Measurements from ENCODE around the gene SGTA.

DNA sequence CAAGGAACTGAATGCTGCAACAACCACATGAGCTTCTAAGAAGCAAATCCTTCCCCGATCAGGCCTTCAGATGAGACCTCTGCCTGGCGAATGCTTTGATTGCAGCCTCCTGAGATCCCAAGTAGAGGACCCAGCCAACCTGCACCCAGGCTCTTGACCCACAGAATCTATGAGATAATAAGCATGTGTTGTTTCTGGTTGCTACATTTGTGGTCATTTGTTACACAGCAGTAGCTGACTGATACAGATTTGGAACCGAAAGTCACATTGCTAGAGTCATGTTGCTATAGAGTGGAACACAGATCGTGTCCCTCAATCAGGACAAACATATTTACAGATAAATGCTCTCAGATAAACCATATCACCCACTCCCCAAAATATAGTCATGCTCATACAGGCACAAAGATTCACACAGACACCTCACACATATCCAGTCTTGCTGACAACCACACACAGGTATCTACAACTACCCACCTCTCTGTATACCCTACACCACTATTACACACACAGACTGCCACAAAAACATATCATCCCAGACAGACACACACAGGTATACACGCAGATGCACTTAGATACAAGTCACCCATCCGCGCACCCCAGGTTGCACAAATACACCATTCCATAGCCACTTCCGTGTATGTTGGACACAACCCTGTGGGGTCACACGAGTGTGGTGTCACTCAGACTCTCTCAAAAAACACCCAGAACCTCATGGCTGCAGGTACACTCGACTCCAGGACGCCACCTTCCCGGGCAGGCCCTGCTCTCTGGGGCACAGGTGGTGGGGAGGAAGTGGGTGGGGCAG is 67.4 kb downstream of the SGTA start:
- TF ChIP-seq EZH2 (optimal IDR thresholded peaks at IDR 0.05; ENCODE audit: low read depth, low read length), result no peak
- TF ChIP-seq, protein P1, sequence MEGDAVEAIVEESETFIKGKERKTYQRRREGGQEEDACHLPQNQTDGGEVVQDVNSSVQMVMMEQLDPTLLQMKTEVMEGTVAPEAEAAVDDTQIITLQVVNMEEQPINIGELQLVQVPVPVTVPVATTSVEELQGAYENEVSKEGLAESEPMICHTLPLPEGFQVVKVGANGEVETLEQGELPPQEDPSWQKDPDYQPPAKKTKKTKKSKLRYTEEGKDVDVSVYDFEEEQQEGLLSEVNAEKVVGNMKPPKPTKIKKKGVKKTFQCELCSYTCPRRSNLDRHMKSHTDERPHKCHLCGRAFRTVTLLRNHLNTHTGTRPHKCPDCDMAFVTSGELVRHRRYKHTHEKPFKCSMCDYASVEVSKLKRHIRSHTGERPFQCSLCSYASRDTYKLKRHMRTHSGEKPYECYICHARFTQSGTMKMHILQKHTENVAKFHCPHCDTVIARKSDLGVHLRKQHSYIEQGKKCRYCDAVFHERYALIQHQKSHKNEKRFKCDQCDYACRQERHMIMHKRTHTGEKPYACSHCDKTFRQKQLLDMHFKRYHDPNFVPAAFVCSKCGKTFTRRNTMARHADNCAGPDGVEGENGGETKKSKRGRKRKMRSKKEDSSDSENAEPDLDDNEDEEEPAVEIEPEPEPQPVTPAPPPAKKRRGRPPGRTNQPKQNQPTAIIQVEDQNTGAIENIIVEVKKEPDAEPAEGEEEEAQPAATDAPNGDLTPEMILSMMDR (IDR thresholded peaks at IDR 0.05; ENCODE audit: low read length), result no peak
- TF ChIP-seq EZH2phosphoT487 (IDR thresholded peaks at IDR 0.05; ENCODE audit: low read length), result no peak
